ENCODE results near the gene PLCL2. TPM values are rescaled to one million over a fixed set of nuclear protein-coding genes. Genes with fewer than 3 reads are reported as not detected.

The PLCL2 gene
- total and polyA plus RNA-seq, 11 donors = 10.4 to 80.9 (median 53.0) TPM

DNA sequence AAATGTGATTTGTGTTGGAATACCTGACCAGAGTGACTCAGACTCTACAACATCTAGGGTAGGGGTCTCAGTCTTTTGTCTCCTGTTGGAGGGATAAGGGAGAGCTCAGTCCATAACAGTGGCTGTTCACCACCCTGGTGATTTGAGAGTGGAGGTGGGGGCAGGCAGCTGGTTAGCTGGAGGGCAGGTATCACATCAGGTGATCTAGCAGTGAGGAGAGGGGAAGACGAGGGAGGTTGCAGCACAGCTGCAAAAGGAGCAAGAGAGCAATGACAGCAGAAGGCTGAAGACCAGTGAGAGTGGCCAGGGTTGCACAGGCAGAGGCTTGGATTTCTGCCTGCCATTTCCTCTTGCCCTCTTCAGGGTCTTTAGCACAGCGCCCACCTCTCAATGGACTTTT lies 38.4 kb downstream of the PLCL2 start:
- H3K9me3 ChIP-seq = peaks cover 0 to 20% (median 5%) of the 10 kb centered on the region in 12 donors
- no peak overlapping the region for H3K4me3 ChIP-seq
- TF ChIP-seq, protein P1, sequence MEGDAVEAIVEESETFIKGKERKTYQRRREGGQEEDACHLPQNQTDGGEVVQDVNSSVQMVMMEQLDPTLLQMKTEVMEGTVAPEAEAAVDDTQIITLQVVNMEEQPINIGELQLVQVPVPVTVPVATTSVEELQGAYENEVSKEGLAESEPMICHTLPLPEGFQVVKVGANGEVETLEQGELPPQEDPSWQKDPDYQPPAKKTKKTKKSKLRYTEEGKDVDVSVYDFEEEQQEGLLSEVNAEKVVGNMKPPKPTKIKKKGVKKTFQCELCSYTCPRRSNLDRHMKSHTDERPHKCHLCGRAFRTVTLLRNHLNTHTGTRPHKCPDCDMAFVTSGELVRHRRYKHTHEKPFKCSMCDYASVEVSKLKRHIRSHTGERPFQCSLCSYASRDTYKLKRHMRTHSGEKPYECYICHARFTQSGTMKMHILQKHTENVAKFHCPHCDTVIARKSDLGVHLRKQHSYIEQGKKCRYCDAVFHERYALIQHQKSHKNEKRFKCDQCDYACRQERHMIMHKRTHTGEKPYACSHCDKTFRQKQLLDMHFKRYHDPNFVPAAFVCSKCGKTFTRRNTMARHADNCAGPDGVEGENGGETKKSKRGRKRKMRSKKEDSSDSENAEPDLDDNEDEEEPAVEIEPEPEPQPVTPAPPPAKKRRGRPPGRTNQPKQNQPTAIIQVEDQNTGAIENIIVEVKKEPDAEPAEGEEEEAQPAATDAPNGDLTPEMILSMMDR (IDR thresholded peaks at IDR 0.05) = no peak
- TF ChIP-seq POLR2A (IDR thresholded peaks at IDR 0.05) = no peak
- intact Hi-C loops (cut with DNase I) = no loop called here
- no peak overlapping the region for H3K27ac ChIP-seq
- 79 to 85% (median 82%) methylated on average over 2 of the region's 2 CpGs for WGBS, 4 donors
- peak in 1 of 4 donors; percentile 27 for ATAC-seq
- no peaks in the 10 kb centered on the region for H3K27me3 ChIP-seq
- DNase-seq = no peak
- H3K36me3 ChIP-seq = peaks cover 0 to 7% (median 0%) of the 10 kb centered on the region in 9 donors
- peaks cover 0 to 54% (median 17%) of the 10 kb centered on the region in 12 donors for H3K4me1 ChIP-seq

DNA sequence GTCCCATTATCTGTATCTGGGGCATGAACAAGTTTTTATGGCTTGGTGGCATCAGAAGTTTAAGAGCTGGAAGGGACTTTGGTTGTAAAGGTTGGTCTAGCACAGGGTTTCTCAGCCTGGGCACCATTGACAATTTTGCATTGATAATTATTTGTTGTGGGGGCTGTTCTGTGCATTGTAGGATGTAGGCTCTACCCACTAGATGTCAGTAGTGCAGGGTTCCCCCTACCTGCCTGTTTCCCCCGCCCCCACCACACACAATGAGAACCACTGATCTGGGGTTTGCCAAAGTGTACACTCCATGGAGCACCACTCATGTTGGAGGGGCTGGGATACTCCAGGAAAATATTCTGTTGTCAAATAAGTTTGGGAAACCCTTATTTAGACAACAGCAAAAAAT lies 42.7 kb downstream of the PLCL2 start:
- DNase-seq (no peak), ATAC-seq (no peak)
- intact Hi-C loops (cut with DNase I) = no loop called here
- no peak overlapping the region for H3K4me3 ChIP-seq
- WGBS, 4 donors = 88 to 100% (median 95%) methylated on average over 1 of the region's 1 CpG
- H3K27ac ChIP-seq = no peak overlapping the region
- H3K36me3 ChIP-seq = peaks cover 0 to 7% (median 0%) of the 10 kb centered on the region in 9 donors
- no peak for TF ChIP-seq POLR2A (IDR thresholded peaks at IDR 0.05)
- TF ChIP-seq, protein P1 (IDR thresholded peaks at IDR 0.05) = no peak
- H3K9me3 ChIP-seq = peaks cover 0 to 20% (median 5%) of the 10 kb centered on the region in 12 donors
- no peaks in the 10 kb centered on the region for H3K27me3 ChIP-seq
- peaks cover 0 to 51% (median 27%) of the 10 kb centered on the region in 12 donors for H3K4me1 ChIP-seq

DNA sequence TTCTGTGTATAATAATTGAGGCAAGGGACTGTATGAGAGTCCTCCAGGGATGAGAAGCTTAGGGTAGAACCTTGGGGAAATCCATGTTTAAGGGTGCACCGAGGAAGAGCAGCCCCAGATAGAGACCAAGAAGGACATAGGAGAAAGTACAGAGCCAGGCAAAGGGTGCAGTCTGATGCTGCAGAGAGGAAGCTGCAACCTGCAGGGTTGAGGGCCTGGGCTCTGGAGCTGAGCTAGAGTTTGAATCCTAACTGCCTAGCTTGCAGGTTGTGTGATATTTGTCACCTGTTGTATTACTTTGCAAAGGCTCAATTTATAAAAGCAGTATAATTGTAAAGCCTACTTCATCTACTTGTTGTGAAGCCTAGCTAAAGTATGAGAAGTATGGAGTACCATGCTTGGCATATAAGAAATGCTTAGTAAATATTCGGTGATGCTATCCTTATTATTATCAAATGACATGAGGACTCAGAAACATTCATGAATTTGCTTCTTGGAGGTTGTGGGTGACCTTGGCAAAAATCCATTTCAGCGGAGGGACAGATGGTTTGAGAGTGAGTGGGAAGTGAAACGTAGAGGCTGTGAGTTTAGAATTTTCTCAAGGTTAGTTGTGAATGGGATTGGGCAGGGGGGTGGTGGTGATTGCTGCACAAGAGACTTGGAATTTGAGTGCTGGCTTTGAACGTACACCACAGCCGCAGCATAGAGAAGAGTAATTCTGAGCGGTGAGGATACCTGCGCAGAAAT lies 43.8 kb downstream of the PLCL2 start:
- Histone ChIP-seq H3K27me3 (no peaks in the 10 kb centered on the region), H3K4me3 (no peak overlapping the region), H3K9me3 (peaks cover 0 to 20% (median 5%) of the 10 kb centered on the region in 12 donors), H3K36me3 (peaks cover 0 to 7% (median 0%) of the 10 kb centered on the region in 9 donors), H3K4me1 (peaks cover 0 to 62% (median 29%) of the 10 kb centered on the region in 12 donors), H3K27ac (no peak overlapping the region)
- ATAC-seq (peak in 1 of 4 donors; percentile 24), DNase-seq (no peak)
- 37 to 50% (median 47%) methylated on average over 5 to 6 of the region's 8 CpGs for WGBS, 4 donors
- no peak for TF ChIP-seq POLR2A (IDR thresholded peaks at IDR 0.05)
- TF ChIP-seq, protein P1 (IDR thresholded peaks at IDR 0.05) = no peak
- intact Hi-C loops (cut with DNase I) = no loop called here

DNA sequence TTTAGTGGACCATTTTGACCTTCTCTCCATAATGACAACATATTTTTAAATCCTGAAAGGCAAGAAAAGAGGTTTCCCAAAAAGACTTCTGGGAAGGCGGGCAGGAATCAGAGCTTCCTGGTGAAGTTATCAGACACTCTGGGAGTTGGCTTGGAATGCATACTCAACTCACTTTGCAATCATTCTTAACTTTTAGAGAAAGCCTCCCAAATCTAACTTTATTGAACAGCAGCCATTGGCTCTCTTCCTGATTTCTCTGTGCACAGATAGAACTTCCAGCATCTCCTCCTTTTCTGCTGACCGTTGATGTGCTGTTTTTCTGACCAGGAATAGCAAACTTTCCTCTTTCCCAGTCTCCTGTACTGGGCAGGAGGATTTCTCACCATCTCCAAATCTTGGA lies 44.6 kb downstream of the PLCL2 start:
- H3K36me3 ChIP-seq = peaks cover 0 to 3% (median 0%) of the 10 kb centered on the region in 9 donors
- no peaks in the 10 kb centered on the region for H3K27me3 ChIP-seq
- intact Hi-C loops (cut with DNase I) = no loop called here
- ATAC-seq = no peak
- H3K4me1 ChIP-seq = peaks cover 0 to 68% (median 30%) of the 10 kb centered on the region in 12 donors
- peaks cover 0 to 13% (median 4%) of the 10 kb centered on the region in 12 donors for H3K9me3 ChIP-seq
- peak overlapping the region in 1 of 12 donors; percentile 0 for H3K27ac ChIP-seq
- no peak overlapping the region for H3K4me3 ChIP-seq
- TF ChIP-seq POLR2A (IDR thresholded peaks at IDR 0.05) = no peak
- TF ChIP-seq, protein P1 (IDR thresholded peaks at IDR 0.05) = no peak
- DNase-seq = no peak
- WGBS, 4 donors = 46 to 63% (median 52%) methylated on average over 2 of the region's 2 CpGs
